Testis (tissue), 3 donors: ENCODE measurements around the gene GASK1A. TPM values are rescaled to one million over a fixed set of nuclear protein-coding genes. Genes with fewer than 3 reads are reported as not detected.

Experiments used
- DNase-seq: peaks from one replicate; pipeline ENCODE4 v3.0.0-alpha.2; 2019
- H3K27ac ChIP-seq, 2 donors: fragments of 200-600 bp; sonication (generic); one replicate each; pipeline ENCODE4 v1.5.1; 2019
- H3K27me3 ChIP-seq: fragments of 200-600 bp; sonication (generic); one replicate; pipeline ENCODE4 v1.5.1; 2019
- H3K36me3 ChIP-seq: fragments of 200-600 bp; sonication (generic); one replicate; pipeline ENCODE4 v1.5.1; 2017; ENCODE audit warnings: low read depth; ENCODE audit errors: missing control alignments
- H3K4me1 ChIP-seq: fragments of 200-600 bp; sonication (generic); one replicate; pipeline ENCODE4 v1.5.1; 2019
- H3K4me3 ChIP-seq, 2 donors: fragments of 200-600 bp; sonication (generic); one replicate each; pipeline ENCODE4 v1.5.1; 2017 to 2019
- H3K9me3 ChIP-seq: fragments of 200-600 bp; sonication (generic); one replicate; pipeline ENCODE4 v1.5.1; 2017
- POLR2A ChIP-seq: fragments of 450-650 bp; IDR thresholded peaks from one replicate; pipeline ENCODE4 v1.6.1; 2017; ENCODE audit warnings: antibody characterized with exemption, mild to moderate bottlenecking, moderate library complexity
- WGBS, 2 donors: methylation state at CpG; one replicate each; pipeline ENCODE4 v1.1.5; 2018; 5-methylcytosine and 5-hydroxymethylcytosine counted together
- intact Hi-C: fragments of 100-400 bp; cut with DNase I; formaldehyde crosslinking; loops from one replicate; pipeline ENCODE4 v1.15.1; 2023; ENCODE audit warnings: low total_unique reads
- polyA plus RNA-seq: library from polyadenylated mRNA; stranded (reverse); fragments of 350-450 nt; fragmentation: Illumina TruSeq; extraction: RNeasy Lipid Tissue Mini Kit (QIAGEN cat#74804); gene quantifications from one replicate; pipeline ENCODE4 v1.2.3, GENCODE V29; 2014; ENCODE audit warnings: low read depth, low replicate concordance; ENCODE audit not compliant: insufficient read depth
- total RNA-seq, 2 donors: library from RNA; depleted of rRNA; stranded (reverse); fragments of >200 nt; gene quantifications; one replicate each; pipeline ENCODE4 v1.2.3, GENCODE V29; 2016
- TF ChIP-seq, protein P1 (sequence below), 3 experiments: fragments of 450-650 bp in 2 of 3; fragments of 200-600 bp in 1 of 3; sonication (generic) in 1 of 3; IDR thresholded peaks; one replicate each; pipeline ENCODE4 v1.5.1; 2016 to 2019; ENCODE audit warnings: antibody characterized with exemption in 3 of 3, mild to moderate bottlenecking in 2 of 3, moderate library complexity in 1 of 3

Gene GASK1A
- total and polyA plus RNA-seq, 3 donors from 2014 or later, result 6.2 to 22.2 (median 18.7) TPM

- no peaks in the 10 kb centered on the region for H3K36me3 ChIP-seq
- no peak overlapping the region for H3K4me3 ChIP-seq
- TF ChIP-seq, protein P1, sequence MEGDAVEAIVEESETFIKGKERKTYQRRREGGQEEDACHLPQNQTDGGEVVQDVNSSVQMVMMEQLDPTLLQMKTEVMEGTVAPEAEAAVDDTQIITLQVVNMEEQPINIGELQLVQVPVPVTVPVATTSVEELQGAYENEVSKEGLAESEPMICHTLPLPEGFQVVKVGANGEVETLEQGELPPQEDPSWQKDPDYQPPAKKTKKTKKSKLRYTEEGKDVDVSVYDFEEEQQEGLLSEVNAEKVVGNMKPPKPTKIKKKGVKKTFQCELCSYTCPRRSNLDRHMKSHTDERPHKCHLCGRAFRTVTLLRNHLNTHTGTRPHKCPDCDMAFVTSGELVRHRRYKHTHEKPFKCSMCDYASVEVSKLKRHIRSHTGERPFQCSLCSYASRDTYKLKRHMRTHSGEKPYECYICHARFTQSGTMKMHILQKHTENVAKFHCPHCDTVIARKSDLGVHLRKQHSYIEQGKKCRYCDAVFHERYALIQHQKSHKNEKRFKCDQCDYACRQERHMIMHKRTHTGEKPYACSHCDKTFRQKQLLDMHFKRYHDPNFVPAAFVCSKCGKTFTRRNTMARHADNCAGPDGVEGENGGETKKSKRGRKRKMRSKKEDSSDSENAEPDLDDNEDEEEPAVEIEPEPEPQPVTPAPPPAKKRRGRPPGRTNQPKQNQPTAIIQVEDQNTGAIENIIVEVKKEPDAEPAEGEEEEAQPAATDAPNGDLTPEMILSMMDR (IDR thresholded peaks at IDR 0.05), result no peak
- TF ChIP-seq POLR2A, result no peak
- intact Hi-C loops, result no loop called here
- DNase-seq, result no peak
- H3K27me3 ChIP-seq, result no peaks in the 10 kb centered on the region
- H3K4me1 ChIP-seq, result no peaks in the 10 kb centered on the region
- WGBS, 2 donors, result 90 to 91% methylated on average over 15 of the region's 15 CpGs
- H3K9me3 ChIP-seq, result no peaks in the 10 kb centered on the region
- no peak overlapping the region for H3K27ac ChIP-seq
Observed at GRCh38 chr3:43030162-43030935, 51.2 kb downstream of the GASK1A start.

DNA sequence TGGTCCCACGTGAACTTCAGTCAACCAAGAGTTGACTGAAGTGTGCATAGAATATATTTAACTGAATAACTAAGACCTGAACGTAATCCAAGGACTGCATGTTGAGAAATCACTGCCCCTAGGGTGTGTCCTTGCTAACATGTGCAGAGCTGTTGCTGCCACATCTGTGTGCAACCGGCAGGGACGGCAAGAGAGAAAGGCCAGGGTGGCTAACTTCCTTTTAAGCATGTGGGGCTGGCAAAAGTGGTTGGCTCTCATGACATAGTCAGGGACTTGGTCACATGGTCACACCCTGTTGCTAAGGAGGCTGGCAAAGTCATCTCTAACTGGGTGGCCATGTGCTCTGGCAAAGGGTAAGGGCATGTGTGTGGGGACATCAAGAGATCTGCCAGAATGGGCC is 52.4 kb downstream of the GASK1A start:
- Histone ChIP-seq H3K36me3 (no peaks in the 10 kb centered on the region), H3K27me3 (no peaks in the 10 kb centered on the region), H3K4me1 (no peaks in the 10 kb centered on the region), H3K27ac (no peak overlapping the region), H3K4me3 (no peak overlapping the region), H3K9me3 (no peaks in the 10 kb centered on the region)
- TF ChIP-seq, protein P1 (IDR thresholded peaks at IDR 0.05), result no peak
- TF ChIP-seq POLR2A, result no peak
- DNase-seq, result no peak
- intact Hi-C loops, result no loop called here
- whole genome bisulfite sequencing, 2 donors, result 27 to 63% methylated on average over 4 of the region's 4 CpGs

GRCh38 chr3:43031889-43032545 is 52.9 kb downstream of the GASK1A start:
- no peak overlapping the region for H3K4me3 ChIP-seq
- intact Hi-C loops, result no loop called here
- no peaks in the 10 kb centered on the region for H3K4me1 ChIP-seq
- DNase-seq, result no peak
- WGBS, 2 donors, result 86 to 95% methylated on average over 6 to 16 of the region's 16 CpGs
- H3K36me3 ChIP-seq, result no peaks in the 10 kb centered on the region
- no peaks in the 10 kb centered on the region for H3K27me3 ChIP-seq
- no peaks in the 10 kb centered on the region for H3K9me3 ChIP-seq
- H3K27ac ChIP-seq, result no peak overlapping the region
- TF ChIP-seq POLR2A, result no peak
- TF ChIP-seq, protein P1 (IDR thresholded peaks at IDR 0.05), result no peak

GRCh38 chr3:43032646-43033628 is 53.8 kb downstream of the GASK1A start:
- Histone ChIP-seq H3K27ac (no peak overlapping the region), H3K4me3 (no peak overlapping the region), H3K27me3 (no peaks in the 10 kb centered on the region), H3K9me3 (no peaks in the 10 kb centered on the region), H3K4me1 (no peaks in the 10 kb centered on the region), H3K36me3 (no peaks in the 10 kb centered on the region)
- intact Hi-C loops, result no loop called here
- DNase-seq, result no peak
- no peak for TF ChIP-seq POLR2A
- TF ChIP-seq, protein P1 (IDR thresholded peaks at IDR 0.05), result no peak
- 94 to 95% methylated on average over 10 to 23 of the region's 23 CpGs for WGBS, 2 donors
